GM21619 (cell line): Measurements from ENCODE around the gene ATXN7.

Experiments
- ATAC-seq: cut with Tn5 transposase; IDR thresholded peaks from one replicate; pipeline ENCODE4 v1.9.1; 2021; ENCODE audit not compliant: unreplicated experiment

ATXN7 gene

GRCh38 chr3:63862804-63863149, 890 bp upstream of the ATXN7 start:
- ATAC-seq, result no peak

DNA sequence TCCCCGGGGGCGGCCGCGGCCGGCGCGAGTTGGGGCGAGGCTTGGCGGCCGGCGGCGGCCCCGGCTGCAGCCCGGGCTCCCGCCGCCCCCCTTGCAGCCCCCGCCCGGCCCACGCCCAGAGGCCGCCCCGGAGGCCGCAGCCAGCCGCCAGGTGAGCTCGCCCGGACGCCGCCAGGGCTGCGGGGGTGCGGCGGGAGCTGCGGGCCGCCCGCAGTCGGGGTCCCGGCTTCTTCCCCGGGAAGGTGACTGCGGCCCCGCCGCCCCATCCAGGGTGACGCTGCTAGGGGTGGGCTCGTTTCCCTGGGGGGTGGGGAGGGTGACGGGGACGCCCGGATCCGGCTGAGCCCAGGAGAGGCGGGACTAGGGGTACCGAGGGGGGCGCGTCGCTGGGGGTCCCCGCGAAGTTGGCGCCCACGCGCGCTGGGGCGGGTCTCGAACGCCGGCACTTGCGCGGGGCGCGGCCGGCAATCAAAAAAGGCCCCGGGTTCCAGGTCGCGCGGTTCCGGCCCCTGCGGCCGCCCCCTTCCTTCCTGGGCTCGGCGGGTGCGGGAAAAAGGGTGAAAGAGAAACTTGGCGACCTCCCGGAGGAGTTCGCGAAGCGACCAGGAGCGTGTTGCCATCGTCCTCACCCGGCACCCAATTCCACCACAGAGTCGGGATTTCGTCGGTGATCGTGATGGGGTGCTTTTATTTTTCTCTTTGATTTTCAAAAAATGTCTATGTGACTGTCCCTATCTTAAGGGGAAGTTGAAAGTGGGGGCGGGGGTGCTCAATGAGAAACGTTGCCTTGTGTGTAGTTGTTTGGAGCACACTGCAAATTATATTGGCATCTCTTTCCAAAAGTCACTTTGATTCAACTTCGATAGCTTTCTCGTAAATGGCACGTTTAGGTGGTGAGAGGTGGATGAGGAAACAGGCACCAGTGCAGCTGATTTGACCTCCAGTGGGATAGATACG, 619 bp downstream of the ATXN7 start:
- peak; percentile 39 for ATAC-seq

DNA sequence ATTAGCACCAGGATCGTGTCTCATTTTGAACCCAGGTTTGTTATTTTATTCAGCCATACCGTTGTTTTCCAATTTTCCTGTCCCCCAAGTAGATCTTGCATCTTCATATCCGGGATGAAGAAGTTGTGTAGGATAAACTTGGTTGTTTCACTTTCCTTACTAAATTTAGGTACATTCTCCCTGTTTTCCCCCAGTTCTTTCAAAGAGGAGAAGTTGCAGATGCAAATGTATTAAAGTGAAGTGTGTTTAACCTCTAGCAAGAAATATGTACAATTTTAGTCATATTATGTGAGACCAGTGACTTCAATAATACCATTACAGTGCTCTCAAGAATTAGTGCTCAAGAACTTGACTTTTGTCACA, 1.3 kb downstream of the ATXN7 start:
- ATAC-seq, result no peak

DNA sequence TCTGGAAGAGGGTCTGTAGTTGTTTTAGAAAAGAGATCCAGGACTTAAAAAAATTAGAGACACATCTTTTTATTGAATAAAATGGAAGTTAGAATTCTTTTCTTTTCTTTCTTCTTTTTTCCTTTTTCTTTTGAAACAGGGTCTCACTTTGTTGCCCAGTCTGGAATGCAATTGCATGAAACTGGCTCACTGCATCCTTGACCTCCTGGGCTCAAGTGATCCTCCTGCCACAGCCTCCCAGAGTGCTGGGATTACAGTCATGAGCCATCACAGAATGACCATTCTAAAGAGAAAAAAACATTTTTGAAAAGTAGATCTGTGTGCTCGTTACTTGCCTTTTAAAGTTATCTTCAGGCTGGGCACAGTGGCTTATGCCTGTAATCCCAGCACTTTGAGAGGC, 3.6 kb downstream of the ATXN7 start:
- no peak for ATAC-seq

DNA sequence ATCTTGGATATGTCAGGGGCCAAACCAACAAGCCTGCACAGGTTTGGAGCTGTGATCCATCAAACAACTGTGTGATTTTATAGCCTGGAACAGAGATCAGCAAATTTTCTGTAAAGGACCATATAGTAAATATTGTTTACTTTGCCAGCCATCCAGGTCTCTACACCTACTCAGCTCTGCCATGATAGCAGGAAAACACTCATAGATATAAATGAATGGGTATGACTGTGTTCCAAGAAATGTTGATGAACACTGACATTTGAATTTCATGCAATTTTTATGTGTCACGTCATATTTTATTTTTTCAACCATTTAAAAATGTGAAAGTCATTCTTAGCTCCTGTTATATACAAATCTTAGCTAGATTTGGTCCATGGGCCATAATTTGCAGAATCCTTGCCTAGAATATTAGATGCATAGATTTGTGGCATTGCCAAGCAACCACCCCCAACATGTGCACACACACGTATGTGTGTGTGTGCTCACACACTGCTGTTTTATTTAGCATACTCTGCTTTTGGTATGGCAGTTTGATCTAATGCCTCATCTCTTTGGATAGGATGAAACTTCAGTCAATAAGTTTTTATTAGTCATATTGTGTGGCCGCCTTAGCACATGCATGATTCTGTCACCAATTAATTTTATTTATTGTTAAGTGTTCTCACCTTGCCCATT, 6.4 kb downstream of the ATXN7 start:
- no peak for ATAC-seq

GRCh38 chr3:63870615-63871005, 6.9 kb downstream of the ATXN7 start:
- ATAC-seq, result no peak

- no peak for ATAC-seq
Observed at GRCh38 chr3:63872135-63872924, 8.7 kb downstream of the ATXN7 start.

DNA sequence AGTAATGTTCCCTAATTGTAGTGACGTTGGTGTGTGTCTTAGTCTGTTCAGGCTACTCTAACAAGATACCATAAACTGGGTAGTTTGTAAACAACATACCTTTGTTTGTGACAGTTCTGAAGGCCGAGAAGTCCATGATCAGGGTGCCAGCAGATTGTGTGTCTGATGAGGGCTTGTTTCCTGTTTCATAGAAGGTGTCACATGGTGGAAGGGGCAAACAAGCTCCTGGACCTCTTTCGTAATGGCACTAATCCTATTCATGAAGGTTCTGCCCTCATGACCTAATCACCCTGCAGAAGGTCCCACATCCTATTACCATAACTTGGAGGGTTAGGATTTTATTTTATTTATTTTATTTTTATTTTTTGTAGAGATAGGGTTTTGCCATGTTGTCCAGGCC, 11.1 kb downstream of the ATXN7 start:
- no peak for ATAC-seq

DNA sequence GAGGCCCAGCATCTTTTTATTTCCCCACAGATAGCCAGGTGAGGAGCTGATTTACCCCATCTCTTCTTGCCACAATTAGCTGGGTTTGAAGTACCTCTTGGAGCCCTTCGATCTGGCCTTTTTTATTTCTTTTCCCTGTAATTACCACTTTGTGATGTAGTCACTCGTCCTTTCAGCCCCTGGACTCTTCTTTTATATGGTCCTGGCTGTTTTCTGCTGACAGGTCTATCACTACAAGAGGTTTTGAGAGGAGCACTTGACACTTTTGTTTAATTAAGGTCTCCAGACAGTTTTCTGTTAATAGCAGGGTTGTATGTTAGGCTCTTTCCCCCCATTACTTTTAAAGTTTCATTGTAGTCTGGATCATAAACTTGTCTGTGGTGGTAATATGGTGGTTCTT, 11.8 kb downstream of the ATXN7 start:
- ATAC-seq, result no peak

DNA sequence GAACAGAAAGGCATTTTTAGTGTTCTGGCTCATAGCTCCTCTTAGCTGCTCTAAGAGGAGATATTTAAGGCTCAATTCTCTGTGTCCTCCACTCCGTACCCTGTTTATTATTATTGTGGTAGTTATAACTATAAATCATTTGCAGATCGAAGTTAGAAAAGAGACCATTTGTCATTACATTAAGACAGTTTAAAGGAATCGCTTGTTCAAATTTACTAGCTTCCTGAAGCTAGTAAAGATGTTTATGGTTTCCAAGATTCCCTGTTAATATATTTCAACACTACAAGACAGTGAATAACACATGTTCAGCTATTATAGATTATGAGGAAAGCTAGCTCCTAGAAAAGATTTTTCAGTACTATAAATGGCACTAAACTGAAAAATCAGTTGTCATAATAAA, 12.6 kb downstream of the ATXN7 start:
- ATAC-seq, result no peak

GRCh38 chr3:63877737-63878393, 14.2 kb downstream of the ATXN7 start:
- no peak for ATAC-seq

DNA sequence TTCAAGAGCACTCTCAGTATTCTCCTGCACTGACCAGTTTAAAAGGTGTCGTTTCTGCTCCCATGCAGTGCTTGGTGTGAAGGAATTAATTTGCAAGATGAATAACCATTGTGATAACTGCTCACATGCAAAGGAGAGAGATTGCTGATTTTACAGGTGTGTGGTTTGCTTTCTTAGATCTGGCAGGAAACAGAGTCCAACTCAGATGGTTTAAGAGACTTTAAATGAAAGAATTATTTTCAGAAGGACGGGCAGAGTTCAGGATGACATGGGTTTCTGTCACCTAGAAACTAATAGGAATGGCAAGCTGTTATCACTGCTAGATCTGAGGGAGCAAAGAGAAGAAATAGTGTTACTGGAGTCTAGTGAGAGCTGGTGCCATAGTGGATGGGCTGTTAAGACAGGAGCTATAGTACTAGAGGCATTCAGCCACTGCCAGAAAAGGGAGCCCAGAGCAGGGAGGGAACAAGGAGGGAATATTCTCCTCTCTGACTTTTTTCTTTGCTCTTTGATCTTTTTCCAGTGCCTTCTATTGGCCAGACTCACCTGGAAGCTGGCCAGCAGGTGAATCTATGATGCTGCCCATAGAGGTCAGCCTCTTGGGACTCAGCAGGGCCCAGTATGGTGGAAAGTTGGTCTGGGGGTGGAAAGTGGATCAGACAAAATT, 14.9 kb downstream of the ATXN7 start:
- ATAC-seq, result no peak

GRCh38 chr3:63880653-63881052, 17.0 kb downstream of the ATXN7 start:
- ATAC-seq, result no peak

- no peak for ATAC-seq
Observed at GRCh38 chr3:63886858-63887257, 23.2 kb downstream of the ATXN7 start.

GRCh38 chr3:63891518-63891917, 27.9 kb downstream of the ATXN7 start:
- ATAC-seq, result no peak

GRCh38 chr3:63892773-63893352, 29.2 kb downstream of the ATXN7 start:
- ATAC-seq, result no peak

GRCh38 chr3:63895422-63896189, 31.9 kb downstream of the ATXN7 start:
- no peak for ATAC-seq

DNA sequence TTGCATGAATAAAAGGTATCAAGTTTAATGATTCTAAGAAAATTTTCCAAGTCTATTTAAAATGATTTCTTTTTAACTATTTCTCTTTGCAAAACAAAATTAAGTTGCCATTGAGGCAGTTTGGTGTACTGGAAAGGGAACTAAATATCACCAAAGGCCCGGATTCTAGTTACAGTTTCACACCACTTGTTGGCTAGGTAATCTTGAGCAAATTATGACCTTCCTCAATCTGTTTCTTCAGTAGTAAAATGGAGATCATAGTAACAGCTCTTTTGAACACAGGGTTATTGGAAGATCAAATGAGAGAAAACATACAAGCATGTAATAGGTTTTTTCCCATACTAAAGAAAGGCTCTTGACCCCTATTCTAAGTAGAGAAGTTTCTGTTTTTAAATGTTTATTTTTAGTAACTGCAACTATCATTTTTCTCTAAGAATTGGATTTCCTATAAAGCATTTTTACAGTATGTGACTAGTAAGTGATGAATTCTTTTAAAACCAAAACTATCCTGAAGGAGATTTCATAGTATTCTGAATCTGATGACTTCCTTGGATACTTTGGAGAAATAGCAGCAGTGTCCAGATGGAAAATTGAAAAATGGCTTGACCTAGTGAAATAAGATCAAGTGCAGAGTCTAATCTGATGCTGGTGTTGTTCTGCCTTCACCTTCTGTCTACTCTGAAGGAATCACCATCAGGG, 32.8 kb downstream of the ATXN7 start:
- peak; percentile 67 for ATAC-seq

- ATAC-seq, result no peak
Observed at GRCh38 chr3:63900010-63900409, 36.3 kb downstream of the ATXN7 start.
